Peyer's patch (tissue), 4 donors: ENCODE measurements around the gene ACER3.

Experiments
- POLR2A ChIP-seq, 2 donors: fragments of 450-650 bp; IDR thresholded peaks; one replicate each; pipeline ENCODE4 v1.5.1; 2017; ENCODE audit warnings: antibody characterized with exemption in 2 of 2, mild to moderate bottlenecking in 2 of 2, moderate library complexity in 2 of 2
- TF ChIP-seq, protein P1 (sequence below), 6 experiments: fragments of 450-650 bp in 4 of 6; fragments of 200-600 bp in 2 of 6; sonication (generic) in 1 of 6; IDR thresholded peaks; one replicate each; pipeline ENCODE4 v1.5.1; 2017 to 2019; ENCODE audit warnings: antibody characterized with exemption in 6 of 6, mild to moderate bottlenecking in 3 of 6, moderate library complexity in 1 of 6

GRCh38 chr11:77069969-77070582, 209.4 kb downstream of the ACER3 start:
- TF ChIP-seq POLR2A (IDR thresholded peaks at IDR 0.05), result no peak
- TF ChIP-seq, protein P1, sequence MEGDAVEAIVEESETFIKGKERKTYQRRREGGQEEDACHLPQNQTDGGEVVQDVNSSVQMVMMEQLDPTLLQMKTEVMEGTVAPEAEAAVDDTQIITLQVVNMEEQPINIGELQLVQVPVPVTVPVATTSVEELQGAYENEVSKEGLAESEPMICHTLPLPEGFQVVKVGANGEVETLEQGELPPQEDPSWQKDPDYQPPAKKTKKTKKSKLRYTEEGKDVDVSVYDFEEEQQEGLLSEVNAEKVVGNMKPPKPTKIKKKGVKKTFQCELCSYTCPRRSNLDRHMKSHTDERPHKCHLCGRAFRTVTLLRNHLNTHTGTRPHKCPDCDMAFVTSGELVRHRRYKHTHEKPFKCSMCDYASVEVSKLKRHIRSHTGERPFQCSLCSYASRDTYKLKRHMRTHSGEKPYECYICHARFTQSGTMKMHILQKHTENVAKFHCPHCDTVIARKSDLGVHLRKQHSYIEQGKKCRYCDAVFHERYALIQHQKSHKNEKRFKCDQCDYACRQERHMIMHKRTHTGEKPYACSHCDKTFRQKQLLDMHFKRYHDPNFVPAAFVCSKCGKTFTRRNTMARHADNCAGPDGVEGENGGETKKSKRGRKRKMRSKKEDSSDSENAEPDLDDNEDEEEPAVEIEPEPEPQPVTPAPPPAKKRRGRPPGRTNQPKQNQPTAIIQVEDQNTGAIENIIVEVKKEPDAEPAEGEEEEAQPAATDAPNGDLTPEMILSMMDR (IDR thresholded peaks at IDR 0.05), result no peak
